Esophagus muscularis mucosa (tissue), 4 donors: ENCODE measurements around the gene TCP11.
"Not testable (repeated sequence)": the region's sequence is repeated elsewhere in the genome, so short reads cannot be mapped to it uniquely, and the experiment has no call there.

Experiments
- EP300 ChIP-seq: sonication (generic); formaldehyde crosslinking; IDR thresholded peaks from one replicate; pipeline ENCODE4 v1.6.1; 2017; ENCODE audit warnings: antibody characterized with exemption
- POLR2A ChIP-seq: fragments of 450-650 bp; IDR thresholded peaks from one replicate; pipeline ENCODE4 v1.6.1; 2017; ENCODE audit warnings: antibody characterized with exemption, moderate library complexity, mild to moderate bottlenecking, low read depth
- POLR2AphosphoS5 ChIP-seq, 2 donors: sonication (generic); formaldehyde crosslinking; IDR thresholded peaks; one replicate each; pipeline ENCODE4 v1.6.1; 2017; ENCODE audit warnings: antibody characterized with exemption in 2 of 2
- TF ChIP-seq, protein P1 (sequence below), 3 experiments: fragments of 200-600 bp in 2 of 3; fragments of 450-650 bp in 1 of 3; sonication (generic) in 2 of 3; IDR thresholded peaks; one replicate each; pipeline ENCODE4 v1.5.1; 2017 to 2019; ENCODE audit warnings: antibody characterized with exemption in 3 of 3, mild to moderate bottlenecking in 2 of 3, moderate library complexity in 1 of 3

DNA sequence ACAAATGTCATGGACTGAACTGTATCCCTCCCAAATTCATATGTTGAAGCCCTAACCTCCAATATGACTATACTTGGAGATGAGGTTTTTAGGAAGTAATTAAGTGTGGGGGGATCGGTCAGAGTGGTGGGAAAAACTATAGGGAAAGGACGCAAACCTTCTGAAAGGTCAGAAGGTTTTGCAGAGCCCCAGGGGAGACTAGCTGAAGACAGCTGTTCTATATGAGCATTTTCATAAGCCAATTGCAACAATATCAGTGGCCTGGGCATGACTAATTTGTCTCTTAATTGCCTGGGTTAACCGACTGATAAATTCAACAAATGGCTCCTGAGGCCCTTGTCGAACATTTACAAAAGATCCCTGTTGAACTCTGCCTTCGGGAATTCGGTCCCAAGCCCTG is 35.1 kb downstream of the TCP11 start:
- TF ChIP-seq, protein P1, sequence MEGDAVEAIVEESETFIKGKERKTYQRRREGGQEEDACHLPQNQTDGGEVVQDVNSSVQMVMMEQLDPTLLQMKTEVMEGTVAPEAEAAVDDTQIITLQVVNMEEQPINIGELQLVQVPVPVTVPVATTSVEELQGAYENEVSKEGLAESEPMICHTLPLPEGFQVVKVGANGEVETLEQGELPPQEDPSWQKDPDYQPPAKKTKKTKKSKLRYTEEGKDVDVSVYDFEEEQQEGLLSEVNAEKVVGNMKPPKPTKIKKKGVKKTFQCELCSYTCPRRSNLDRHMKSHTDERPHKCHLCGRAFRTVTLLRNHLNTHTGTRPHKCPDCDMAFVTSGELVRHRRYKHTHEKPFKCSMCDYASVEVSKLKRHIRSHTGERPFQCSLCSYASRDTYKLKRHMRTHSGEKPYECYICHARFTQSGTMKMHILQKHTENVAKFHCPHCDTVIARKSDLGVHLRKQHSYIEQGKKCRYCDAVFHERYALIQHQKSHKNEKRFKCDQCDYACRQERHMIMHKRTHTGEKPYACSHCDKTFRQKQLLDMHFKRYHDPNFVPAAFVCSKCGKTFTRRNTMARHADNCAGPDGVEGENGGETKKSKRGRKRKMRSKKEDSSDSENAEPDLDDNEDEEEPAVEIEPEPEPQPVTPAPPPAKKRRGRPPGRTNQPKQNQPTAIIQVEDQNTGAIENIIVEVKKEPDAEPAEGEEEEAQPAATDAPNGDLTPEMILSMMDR (IDR thresholded peaks at IDR 0.05), result not testable (repeated sequence)
- not testable (repeated sequence) for TF ChIP-seq POLR2A; POLR2AphosphoS5 (IDR thresholded peaks at IDR 0.05); EP300
